Measurements from ENCODE around the gene TNFAIP8L1. TPM values are rescaled to one million over a fixed set of nuclear protein-coding genes. Genes with fewer than 3 reads are reported as not detected.
A peak's percentile ranks its signal among the peaks of the same experiment; 100 is the strongest.

Gene TNFAIP8L1
- total RNA-seq, 1 experiment from 2014 or later: 8.3 TPM

GRCh38 chr19:4690361-4690760, 51.0 kb downstream of the TNFAIP8L1 start:
- intact Hi-C loops (cut with micrococcal nuclease): no loop called here
- CTCF ChIA-PET: no interaction called here

DNA sequence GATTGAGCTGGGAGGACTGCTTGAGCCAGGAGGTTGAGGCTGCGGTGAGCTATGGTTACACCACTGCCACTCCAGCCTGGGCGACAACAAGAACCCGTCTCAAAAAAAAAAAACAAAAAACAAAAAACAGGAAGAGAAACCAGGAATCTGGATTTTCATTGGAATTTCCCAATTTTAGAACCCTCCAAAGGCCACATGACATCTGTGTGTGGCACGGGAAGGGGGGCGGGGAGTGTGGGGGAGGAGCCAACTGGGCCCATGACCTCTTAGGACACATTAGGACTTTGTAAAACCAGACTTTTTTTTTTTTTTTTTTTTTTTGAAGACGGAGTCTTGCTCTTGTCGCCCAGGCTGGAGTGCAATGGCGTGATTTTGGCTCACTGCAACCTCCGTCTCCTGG, 52.1 kb downstream of the TNFAIP8L1 start:
- ChIA-PET POLR2A (ENCODE audit: unreplicated experiment) (interaction anchor here (0.6 kb wide), 1 partner anchor 22 kb away, joined by 6 read pairs; no protein-coding TSS in a partner anchor), CTCF (no interaction called here)
- peaks cover 6% of the 10 kb centered on the region for H3F3A ChIP-seq (ENCODE audit: low read length, unreplicated experiment)
- peaks cover 24% of the 10 kb centered on the region for H3K4me1 ChIP-seq (ENCODE audit: insufficient read depth, low read length)
- H3K4me2 ChIP-seq (ENCODE audit: low read length): no peak overlapping the region
- TF ChIP-seq CTCF (conservative IDR thresholded peaks at IDR 0.05; ENCODE audit: low read depth, low read length): no peak
- H2AFZ ChIP-seq (ENCODE audit: low read length): no peak overlapping the region
- BruUV-seq (replicated peaks): no TSS peak
- H3K27me3 ChIP-seq (ENCODE audit: low read length): no peaks in the 10 kb centered on the region
- peaks cover 62% of the 10 kb centered on the region for H3K36me3 ChIP-seq (ENCODE audit: low read depth, low read length)
- no peaks in the 10 kb centered on the region for H3K79me2 ChIP-seq (ENCODE audit: low read length)
- intact Hi-C loops (cut with micrococcal nuclease): no loop called here
- no peak overlapping the region for H3K4me3 ChIP-seq (ENCODE audit: low read length)
- DNase-seq (no peak), ATAC-seq (no peak)
- H3K9me2 ChIP-seq (replicated peaks; ENCODE audit: low read length): no peaks in the 10 kb centered on the region
- H3K27ac ChIP-seq (ENCODE audit: low read length): no peak overlapping the region
- no peaks in the 10 kb centered on the region for H3K9me3 ChIP-seq (ENCODE audit: low read length)
- no peak overlapping the region for H3K9ac ChIP-seq (ENCODE audit: low read length)
- H4K20me1 ChIP-seq (ENCODE audit: low read length): no peaks in the 10 kb centered on the region

More at GRCh38 chr19:4690361-4690760, 51.0 kb downstream of the TNFAIP8L1 start:
- ATAC-seq (no peak), DNase-seq (no peak)
- H3K27ac ChIP-seq (ENCODE audit: low read length): no peak overlapping the region
- POLR2A ChIA-PET (ENCODE audit: unreplicated experiment): no interaction called here
- no TSS peak for BruUV-seq (replicated peaks)
- no peak overlapping the region for H2AFZ ChIP-seq (ENCODE audit: low read length)
- TF ChIP-seq CTCF (conservative IDR thresholded peaks at IDR 0.05; ENCODE audit: low read depth, low read length): peak; percentile 39; the same call in 1 of the 2 replicates
- TF ChIP-seq EZH2 (IDR thresholded peaks at IDR 0.05; ENCODE audit: low read length, unreplicated experiment): no peak
- no peak overlapping the region for H3K4me2 ChIP-seq (ENCODE audit: low read length)
- H3K36me3 ChIP-seq (ENCODE audit: low read depth, low read length): peaks cover 60% of the 10 kb centered on the region
- peaks cover 18% of the 10 kb centered on the region for H3K4me1 ChIP-seq (ENCODE audit: insufficient read depth, low read length)
- no peaks in the 10 kb centered on the region for H3K9me2 ChIP-seq (replicated peaks; ENCODE audit: low read length)
- no peaks in the 10 kb centered on the region for H3K79me2 ChIP-seq (ENCODE audit: low read length)
- H3K4me3 ChIP-seq (ENCODE audit: low read length): no peak overlapping the region
- H3K27me3 ChIP-seq (ENCODE audit: low read length): no peaks in the 10 kb centered on the region
- no peak overlapping the region for H3K9ac ChIP-seq (ENCODE audit: low read length)
- H3K9me3 ChIP-seq (ENCODE audit: low read length): no peaks in the 10 kb centered on the region
- no peaks in the 10 kb centered on the region for H4K20me1 ChIP-seq (ENCODE audit: low read length)
- H3F3A ChIP-seq (ENCODE audit: low read length, unreplicated experiment): peaks cover 6% of the 10 kb centered on the region

- peaks cover 35% of the 10 kb centered on the region for H3K4me1 ChIP-seq (ENCODE audit: insufficient read depth, low read length)
- CTCF ChIA-PET: no interaction called here
- no peak overlapping the region for H2AFZ ChIP-seq (ENCODE audit: low read length)
- no peak overlapping the region for H3K4me3 ChIP-seq (ENCODE audit: low read length)
- ATAC-seq: no peak
- no peak overlapping the region for H3K9ac ChIP-seq (ENCODE audit: low read length)
- H3K79me2 ChIP-seq (ENCODE audit: low read length): no peaks in the 10 kb centered on the region
- no peak overlapping the region for H3K27ac ChIP-seq (ENCODE audit: low read length)
- peaks cover 63% of the 10 kb centered on the region for H3K36me3 ChIP-seq (ENCODE audit: low read depth, low read length)
- TF ChIP-seq EZH2phosphoT487 (IDR thresholded peaks at IDR 0.05; ENCODE audit: borderline replicate concordance, low read length) (no peak), CTCF (conservative IDR thresholded peaks at IDR 0.05; ENCODE audit: low read depth, low read length) (no peak), EZH2 (IDR thresholded peaks at IDR 0.05; ENCODE audit: low read length, unreplicated experiment) (no peak)
- H3K4me2 ChIP-seq (ENCODE audit: low read length): no peak overlapping the region
- H3F3A ChIP-seq (ENCODE audit: low read length, unreplicated experiment): peaks cover 6% of the 10 kb centered on the region
- H4K20me1 ChIP-seq (ENCODE audit: low read length): no peaks in the 10 kb centered on the region
- POLR2A ChIA-PET (ENCODE audit: unreplicated experiment): no interaction called here
- BruUV-seq (replicated peaks): no TSS peak
- H3K27me3 ChIP-seq (ENCODE audit: low read length): no peaks in the 10 kb centered on the region
- intact Hi-C loops (cut with micrococcal nuclease): no loop called here
- no peaks in the 10 kb centered on the region for H3K9me3 ChIP-seq (ENCODE audit: low read length)
- no peaks in the 10 kb centered on the region for H3K9me2 ChIP-seq (replicated peaks; ENCODE audit: low read length)
- no peak for DNase-seq
These were observed 53.1 kb downstream of the TNFAIP8L1 start for GRCh38 chr19:4692251-4693077.

All from PC-3 (cell line).